GM12878 (cell line): ENCODE measurements around the gene PRDM12. TPM values are rescaled to one million over a fixed set of nuclear protein-coding genes. Genes with fewer than 3 reads are reported as not detected.

ENCODE experiments used
- ATAC-seq: fragments of 200-7000 bp; cut with Tn5 transposase; 3 replicates; pipeline ENCODE4 v1.9.1; 2020; ENCODE audit warnings: mild to moderate bottlenecking, moderate library complexity
- BruUV-seq: library from RNA; stranded (reverse); fragments of 400-500 nt; replicated peaks from 2 replicates; lab custom pipeline; 2021; lab: Mats Ljungman, UMichigan
- CTCF ChIA-PET: fragments of 300-600 bp; sonication (Branson Sonifier 250); formaldehyde crosslinking; extraction: SDS; loops from one replicate; lab custom pipeline; 2021; ENCODE audit warnings: inconsistent platforms; lab: Yijun Ruan, JAX
- POLR2A ChIA-PET: fragments of 350-600 bp; formaldehyde crosslinking; extraction: SDS; loops from one replicate; lab custom pipeline; 2021; ENCODE audit warnings: inconsistent platforms; lab: Charles Lee
- RAD21 ChIA-PET: fragments of 300-600 bp; sonication (Branson Sonifier 250); formaldehyde crosslinking; loops from one replicate; lab custom pipeline; 2023; ENCODE audit warnings: antibody characterized with exemption; ENCODE audit not compliant: unreplicated experiment; lab: Charles Lee
- SMC1A ChIA-PET: fragments of 300-600 bp; sonication (Branson Sonifier 250); formaldehyde crosslinking; loops from one replicate; lab custom pipeline; 2023; ENCODE audit not compliant: unreplicated experiment, uncharacterized antibody; lab: Charles Lee
- DNase-seq: peaks from one replicate; pipeline ENCODE4 v3.0.0-alpha.2; 2011; ENCODE audit warnings: low read depth, low spot score
- FAIRE-seq: peaks from 3 replicates; lab custom pipeline; 2011; peaks lifted over from hg19 to GRCh38; lab: Jason Lieb, UNC
- H2AFZ ChIP-seq: 2 replicates; pipeline ENCODE4 v1.6.0; 2011; ENCODE audit warnings: low read depth, low read length, control low read depth; ENCODE audit not compliant: control insufficient read depth
- H3K27ac ChIP-seq: 2 replicates; pipeline ENCODE4 v1.5.1; 2011; ENCODE audit warnings: control low read depth; ENCODE audit not compliant: control insufficient read depth, insufficient read depth
- H3K27me3 ChIP-seq, 2 experiments: replicated peaks in 1 of 2; 2 replicates each; pipeline versions ENCODE4 v1.6.0 to v1.6.1; 2011; ENCODE audit warnings: low read length in 1 of 2; ENCODE audit not compliant: control insufficient read depth in 2 of 2, insufficient read depth in 2 of 2
- H3K36me3 ChIP-seq, 2 experiments: 2 replicates each; pipeline ENCODE4 v1.5.1; 2011; ENCODE audit warnings: low read length in 1 of 2; ENCODE audit not compliant: control insufficient read depth in 2 of 2, insufficient read depth in 2 of 2
- H3K4me1 ChIP-seq: 2 replicates; pipeline ENCODE4 v1.6.1; 2011; ENCODE audit warnings: mild to moderate bottlenecking, low read length, moderate library complexity, mixed read lengths; ENCODE audit not compliant: control insufficient read depth, insufficient read depth
- H3K4me2 ChIP-seq: 2 replicates; pipeline ENCODE4 v1.6.0; 2011; ENCODE audit warnings: control low read depth; ENCODE audit not compliant: control insufficient read depth, insufficient read depth
- H3K4me3 ChIP-seq: fragments of 200-600 bp; sonication (generic); 2 replicates; pipeline ENCODE4 v1.5.1; 2016
- H3K79me2 ChIP-seq: 2 replicates; pipeline ENCODE4 v1.6.0; 2011; ENCODE audit warnings: low read length; ENCODE audit not compliant: control insufficient read depth, insufficient read depth
- H3K9ac ChIP-seq: 2 replicates; pipeline ENCODE4 v1.8.0; 2011; ENCODE audit warnings: low read length, control low read depth, mixed read lengths; ENCODE audit not compliant: control insufficient read depth, insufficient read depth
- H3K9me3 ChIP-seq: replicated peaks from 3 replicates; pipeline ENCODE4 v1.5.1; 2011; ENCODE audit warnings: mild to moderate bottlenecking, low read length; ENCODE audit not compliant: control insufficient read depth, insufficient read depth
- H4K20me1 ChIP-seq: 2 replicates; pipeline ENCODE4 v1.6.0; 2011; ENCODE audit not compliant: control insufficient read depth, insufficient read depth
- CHD4 ChIP-seq: fragments of 200-600 bp; sonication (generic); IDR thresholded peaks from 2 replicates; pipeline ENCODE4 v1.6.1; 2016; ENCODE audit warnings: mild to moderate bottlenecking
- EED ChIP-seq: sonication (generic); IDR thresholded peaks from 2 replicates; pipeline ENCODE4 v1.6.1; 2016; ENCODE audit warnings: antibody characterized with exemption, low read depth
- POLR2AphosphoS2 ChIP-seq: IDR thresholded peaks from 2 replicates; pipeline ENCODE4 v1.6.1; 2011; ENCODE audit warnings: low read depth, mild to moderate bottlenecking, low read length, improper control_type of control experiment, moderate library complexity
- POLR2AphosphoS5 ChIP-seq: IDR thresholded peaks from 2 replicates; pipeline ENCODE4 v1.6.1; 2011; ENCODE audit warnings: mild to moderate bottlenecking, low read length, inconsistent platforms
- RAD51 ChIP-seq: fragments of 450-650 bp; IDR thresholded peaks from 2 replicates; pipeline ENCODE4 v1.6.1; 2016; ENCODE audit warnings: moderate library complexity, mild to moderate bottlenecking, inconsistent platforms
- SP1 ChIP-seq: IDR thresholded peaks from one replicate; pipeline ENCODE4 v1.6.1; 2011; ENCODE audit warnings: low read depth, low read length
- SUZ12 ChIP-seq: fragments of 200-600 bp; sonication (generic); IDR thresholded peaks from one replicate; pipeline ENCODE4 v1.6.1; 2018; ENCODE audit warnings: antibody characterized with exemption, mild to moderate bottlenecking; ENCODE audit not compliant: unreplicated experiment
- TCF3 ChIP-seq: IDR thresholded peaks from 2 replicates; pipeline ENCODE4 v1.6.1; 2012; ENCODE audit warnings: low read depth, mild to moderate bottlenecking, low read length, borderline replicate concordance; ENCODE audit not compliant: insufficient read depth
- ZNF217 ChIP-seq: fragments of 450-650 bp; IDR thresholded peaks from 2 replicates; pipeline ENCODE4 v1.6.1; 2017; ENCODE audit warnings: antibody characterized with exemption, mild to moderate bottlenecking
- ZZZ3 ChIP-seq: IDR thresholded peaks from 2 replicates; pipeline ENCODE4 v1.6.1; 2011; ENCODE audit warnings: low read depth; ENCODE audit not compliant: control insufficient read depth, insufficient read length
- WGBS: methylation state at CpG from one replicate; pipeline ENCODE4 v1.1.6; 2016; ENCODE audit warnings: low lambda C conversion rate; ENCODE audit not compliant: insufficient replicate concordance, insufficient coverage; ENCODE audit errors: missing lambda C conversion rate; 5-methylcytosine and 5-hydroxymethylcytosine counted together
- in situ Hi-C: fragments of 300-500 bp; cut with MboI; formaldehyde crosslinking; loops from 9 replicates; pipeline ENCODE4 v1.14.3; 2018; ENCODE audit warnings: mixed read lengths
- intact Hi-C: fragments of 100-400 bp; cut with micrococcal nuclease; formaldehyde crosslinking; loops from one replicate; pipeline ENCODE4 v1.14.2; 2022; ENCODE audit not compliant: unreplicated experiment
- polyA plus RNA-seq, 11 experiments: library from polyadenylated mRNA; depleted of rRNA in 4 of 11; unstranded in 6 of 11; stranded (reverse) in 5 of 11; fragments of >200 nt; fragmentation: Nextera tagmentation in 4 of 11; fragmentation: Illumina TruSeq in 1 of 11; extraction: Ambion mirVana in 4 of 11; extraction: Trizol in 1 of 11; gene quantifications; 1 replicate in 1 of 11; 2 replicates in 10 of 11; pipeline versions ENCODE4 v1.2.1 to v1.2.3, GENCODE V29; 2011 to 2016; ENCODE audit warnings: inconsistent platforms in 2 of 11, missing spikeins in 2 of 11, low read depth in 1 of 11
- total RNA-seq, 4 experiments: library from RNA; depleted of rRNA in 3 of 4; stranded (reverse); fragments of >200 nt in 3 of 4; fragmentation: Illumina TruSeq in 1 of 4; extraction: Trizol in 1 of 4; gene quantifications; 2 replicates each; pipeline versions ENCODE4 v1.2.1 to v1.2.3, GENCODE V29; 2013 to 2021
- TF ChIP-seq, protein P1 (sequence below): IDR thresholded peaks from 2 replicates; pipeline ENCODE4 v1.6.1; 2012; ENCODE audit warnings: low read length, inconsistent platforms
- TF ChIP-seq, protein P2 (sequence below): IDR thresholded peaks from 2 replicates; pipeline ENCODE4 v1.6.1; 2012; ENCODE audit warnings: improper control_type of control experiment, low read depth, low read length; ENCODE audit not compliant: insufficient replicate concordance

Gene PRDM12
- total and polyA plus RNA-seq, 10 of the 15 experiments (the other 5 are each of a cell fraction or from before 2014, with no cell fraction given) = not detected

DNA sequence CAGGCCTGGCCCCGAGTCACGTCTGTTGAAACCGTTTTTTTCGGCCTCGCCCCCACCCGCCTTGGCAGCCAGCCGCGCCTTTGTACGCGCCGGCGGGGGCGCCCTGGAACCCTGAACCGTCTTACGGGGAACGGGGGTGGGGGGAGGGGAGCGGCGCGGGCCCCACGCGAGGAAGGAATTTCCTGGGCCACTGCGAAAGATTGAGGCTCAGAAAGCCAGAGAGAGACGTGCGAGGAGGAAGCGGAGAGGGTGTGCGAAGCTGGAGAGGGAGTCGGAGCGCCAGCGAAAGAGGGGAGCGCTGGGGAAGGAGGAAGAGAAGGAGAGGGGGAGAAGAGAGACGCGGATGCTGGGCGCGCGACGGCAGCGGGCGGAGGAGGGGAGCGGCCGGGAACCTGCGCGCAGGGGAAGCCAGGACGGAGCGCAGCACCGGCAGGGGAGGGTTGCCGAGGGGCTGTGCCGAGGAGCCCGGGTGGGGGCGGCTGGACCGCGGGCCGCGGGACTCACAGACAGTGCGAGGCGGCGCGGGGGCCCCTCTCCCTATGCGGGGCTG, 4.6 kb upstream of the PRDM12 start:
- SMC1A ChIA-PET = no interaction called here
- intact Hi-C loops = no loop called here

DNA sequence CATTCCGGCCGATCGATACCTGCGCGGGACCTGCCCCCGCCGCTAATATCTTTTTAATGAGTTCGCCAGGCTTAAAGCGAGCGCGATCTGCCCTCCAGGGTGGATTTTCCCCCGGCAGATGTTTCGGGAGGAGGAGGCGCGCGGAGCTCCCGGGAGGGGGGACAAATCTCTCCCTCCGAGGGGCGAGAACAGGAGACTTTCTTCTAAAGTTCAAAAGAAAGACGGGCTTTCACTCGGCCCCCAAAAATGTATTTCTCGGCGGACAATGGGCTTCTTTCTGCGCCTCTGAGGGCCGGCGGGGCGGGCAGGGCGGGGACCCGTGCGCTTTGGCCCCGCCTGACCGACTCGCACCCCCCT, 4.1 kb upstream of the PRDM12 start:
- intact Hi-C loops = no loop called here
- H3K79me2 ChIP-seq = no peaks in the 10 kb centered on the region
- no peaks in the 10 kb centered on the region for H3K4me1 ChIP-seq
- WGBS = 22% methylated on average over 18 of the region's 33 CpGs
- H3K4me3 ChIP-seq = no peak overlapping the region
- SMC1A ChIA-PET = no interaction called here
- CTCF ChIA-PET = no interaction called here
- FAIRE-seq = no peak
- no peak overlapping the region for H3K9ac ChIP-seq
- no peaks in the 10 kb centered on the region for H3K9me3 ChIP-seq
- DNase-seq = no peak
- peaks cover 14 to 24% of the 10 kb centered on the region in 2 experiments for H3K27me3 ChIP-seq
- TF ChIP-seq CHD4 = no peak
- TF ChIP-seq POLR2AphosphoS2 = no peak
- TF ChIP-seq ZZZ3 = no peak
- no peak for TF ChIP-seq SP1
- no peak for TF ChIP-seq TCF3
- no peak for TF ChIP-seq ZNF217
- TF ChIP-seq, protein P1, sequence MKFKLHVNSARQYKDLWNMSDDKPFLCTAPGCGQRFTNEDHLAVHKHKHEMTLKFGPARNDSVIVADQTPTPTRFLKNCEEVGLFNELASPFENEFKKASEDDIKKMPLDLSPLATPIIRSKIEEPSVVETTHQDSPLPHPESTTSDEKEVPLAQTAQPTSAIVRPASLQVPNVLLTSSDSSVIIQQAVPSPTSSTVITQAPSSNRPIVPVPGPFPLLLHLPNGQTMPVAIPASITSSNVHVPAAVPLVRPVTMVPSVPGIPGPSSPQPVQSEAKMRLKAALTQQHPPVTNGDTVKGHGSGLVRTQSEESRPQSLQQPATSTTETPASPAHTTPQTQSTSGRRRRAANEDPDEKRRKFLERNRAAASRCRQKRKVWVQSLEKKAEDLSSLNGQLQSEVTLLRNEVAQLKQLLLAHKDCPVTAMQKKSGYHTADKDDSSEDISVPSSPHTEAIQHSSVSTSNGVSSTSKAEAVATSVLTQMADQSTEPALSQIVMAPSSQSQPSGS = no peak
- no peak for TF ChIP-seq RAD51
- TF ChIP-seq SUZ12 = no peak
- TF ChIP-seq, protein P2, sequence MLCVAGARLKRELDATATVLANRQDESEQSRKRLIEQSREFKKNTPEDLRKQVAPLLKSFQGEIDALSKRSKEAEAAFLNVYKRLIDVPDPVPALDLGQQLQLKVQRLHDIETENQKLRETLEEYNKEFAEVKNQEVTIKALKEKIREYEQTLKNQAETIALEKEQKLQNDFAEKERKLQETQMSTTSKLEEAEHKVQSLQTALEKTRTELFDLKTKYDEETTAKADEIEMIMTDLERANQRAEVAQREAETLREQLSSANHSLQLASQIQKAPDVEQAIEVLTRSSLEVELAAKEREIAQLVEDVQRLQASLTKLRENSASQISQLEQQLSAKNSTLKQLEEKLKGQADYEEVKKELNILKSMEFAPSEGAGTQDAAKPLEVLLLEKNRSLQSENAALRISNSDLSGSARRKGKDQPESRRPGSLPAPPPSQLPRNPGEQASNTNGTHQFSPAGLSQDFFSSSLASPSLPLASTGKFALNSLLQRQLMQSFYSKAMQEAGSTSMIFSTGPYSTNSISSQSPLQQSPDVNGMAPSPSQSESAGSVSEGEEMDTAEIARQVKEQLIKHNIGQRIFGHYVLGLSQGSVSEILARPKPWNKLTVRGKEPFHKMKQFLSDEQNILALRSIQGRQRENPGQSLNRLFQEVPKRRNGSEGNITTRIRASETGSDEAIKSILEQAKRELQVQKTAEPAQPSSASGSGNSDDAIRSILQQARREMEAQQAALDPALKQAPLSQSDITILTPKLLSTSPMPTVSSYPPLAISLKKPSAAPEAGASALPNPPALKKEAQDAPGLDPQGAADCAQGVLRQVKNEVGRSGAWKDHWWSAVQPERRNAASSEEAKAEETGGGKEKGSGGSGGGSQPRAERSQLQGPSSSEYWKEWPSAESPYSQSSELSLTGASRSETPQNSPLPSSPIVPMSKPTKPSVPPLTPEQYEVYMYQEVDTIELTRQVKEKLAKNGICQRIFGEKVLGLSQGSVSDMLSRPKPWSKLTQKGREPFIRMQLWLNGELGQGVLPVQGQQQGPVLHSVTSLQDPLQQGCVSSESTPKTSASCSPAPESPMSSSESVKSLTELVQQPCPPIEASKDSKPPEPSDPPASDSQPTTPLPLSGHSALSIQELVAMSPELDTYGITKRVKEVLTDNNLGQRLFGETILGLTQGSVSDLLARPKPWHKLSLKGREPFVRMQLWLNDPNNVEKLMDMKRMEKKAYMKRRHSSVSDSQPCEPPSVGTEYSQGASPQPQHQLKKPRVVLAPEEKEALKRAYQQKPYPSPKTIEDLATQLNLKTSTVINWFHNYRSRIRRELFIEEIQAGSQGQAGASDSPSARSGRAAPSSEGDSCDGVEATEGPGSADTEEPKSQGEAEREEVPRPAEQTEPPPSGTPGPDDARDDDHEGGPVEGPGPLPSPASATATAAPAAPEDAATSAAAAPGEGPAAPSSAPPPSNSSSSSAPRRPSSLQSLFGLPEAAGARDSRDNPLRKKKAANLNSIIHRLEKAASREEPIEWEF = no peak
- RAD21 ChIA-PET = no interaction called here
- no peak overlapping the region for H3K27ac ChIP-seq
- no peaks in the 10 kb centered on the region for H4K20me1 ChIP-seq
- H3K4me2 ChIP-seq = no peak overlapping the region
- POLR2A ChIA-PET = no interaction called here
- in situ Hi-C loops = no loop called here
- no peak for ATAC-seq
- no peaks in the 10 kb centered on the region for H3K36me3 ChIP-seq
- no peak overlapping the region for H2AFZ ChIP-seq
- no TSS peak for BruUV-seq

More for the DNA sequence above, 4.6 kb upstream of the PRDM12 start:
- FAIRE-seq = no peak
- no peak overlapping the region for H3K4me2 ChIP-seq
- peaks cover 14 to 24% of the 10 kb centered on the region in 2 experiments for H3K27me3 ChIP-seq
- H3K4me1 ChIP-seq = no peaks in the 10 kb centered on the region
- no peak for ATAC-seq
- DNase-seq = no peak
- H3K36me3 ChIP-seq = no peaks in the 10 kb centered on the region
- H3K4me3 ChIP-seq = no peak overlapping the region
- no peak overlapping the region for H3K9ac ChIP-seq
- in situ Hi-C loops = no loop called here
- no peaks in the 10 kb centered on the region for H4K20me1 ChIP-seq
- BruUV-seq = no TSS peak
- CTCF ChIA-PET = no interaction called here
- TF ChIP-seq POLR2AphosphoS5 (no peak), EED (no peak)
- no peak overlapping the region for H2AFZ ChIP-seq
- WGBS = 58% methylated on average over 20 of the region's 58 CpGs
- POLR2A ChIA-PET = no interaction called here
- H3K27ac ChIP-seq = no peak overlapping the region
- no peaks in the 10 kb centered on the region for H3K79me2 ChIP-seq
- H3K9me3 ChIP-seq = no peaks in the 10 kb centered on the region
- RAD21 ChIA-PET = no interaction called here
